ENCODE results near the gene SLIT3.

GRCh38 chr5:169288066-169288930 is 12.6 kb downstream of the SLIT3 start:
- TF ChIP-seq POLR2A (IDR thresholded peaks at IDR 0.05) (no peak), CTCF (IDR thresholded peaks at IDR 0.05) (no peak)
